PC-3 (cell line): ENCODE data around the gene ABCA8.
"Not testable (repeated sequence)": the region's sequence is repeated elsewhere in the genome, so short reads cannot be mapped to it uniquely, and the experiment has no call there.

Experiments used
- CTCF ChIP-seq: fragments of 300-600 bp; sonication (generic); conservative IDR thresholded peaks from 2 replicates; pipeline ENCODE4 v1.5.1; 2017; ENCODE audit warnings: antibody characterized with exemption, low read depth, mild to moderate bottlenecking, low read length
- EZH2phosphoT487 ChIP-seq: fragments of 300-600 bp; sonication (generic); IDR thresholded peaks from 2 replicates; pipeline ENCODE4 v1.6.1; 2018; ENCODE audit warnings: mild to moderate bottlenecking, antibody characterized with exemption, low read length, borderline replicate concordance

GRCh38 chr17:69004759-69005158 is 49.6 kb upstream of the ABCA8 start:
- not testable (repeated sequence) for TF ChIP-seq CTCF, EZH2phosphoT487
